Measurements from ENCODE around the gene TMA7. TPM values are rescaled to one million over a fixed set of nuclear protein-coding genes. Genes with fewer than 3 reads are reported as not detected.
A peak's percentile ranks its signal among the peaks of the same experiment; 100 is the strongest.

The TMA7 gene
- total and polyA plus RNA-seq, 2 of the 13 experiments (the other 11 are each of a cell fraction or from before 2014, with no cell fraction given) = 100 to 486 TPM

DNA sequence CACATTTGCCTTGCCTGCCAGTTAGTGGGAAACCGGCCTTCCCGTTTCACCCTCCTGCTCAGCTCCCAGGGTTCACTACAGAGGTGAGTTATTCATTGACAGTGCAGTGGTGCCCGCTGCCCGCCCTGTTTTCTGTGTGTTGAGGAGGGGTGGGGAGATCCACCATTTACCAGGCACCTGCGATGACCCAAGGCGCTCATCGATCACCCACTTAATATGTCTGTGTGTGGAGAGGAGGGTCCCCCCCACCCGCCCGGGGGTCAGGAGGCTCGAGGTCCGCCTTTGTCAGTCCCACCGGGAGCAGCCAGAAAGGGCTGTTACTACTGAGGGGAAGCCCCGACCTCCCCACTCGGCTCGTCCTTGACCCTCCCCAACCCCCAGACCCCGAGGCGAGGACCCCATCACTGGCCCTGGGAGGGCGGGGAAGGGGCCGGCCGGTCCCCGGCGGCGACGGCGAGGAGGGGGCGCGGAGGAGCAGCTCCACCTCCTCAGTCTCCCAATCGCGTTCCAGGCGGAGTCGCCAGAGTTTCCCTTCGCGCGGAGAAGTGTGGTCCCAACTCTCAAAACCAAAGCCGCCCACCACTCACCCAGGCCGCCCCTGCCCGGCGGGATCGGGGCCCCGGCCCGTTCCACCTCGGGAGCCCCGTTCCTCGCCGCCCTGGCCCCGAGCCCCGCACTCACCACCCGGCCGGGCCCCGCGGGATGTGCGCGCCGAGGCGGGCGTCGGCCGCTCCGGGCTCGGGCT, 11.3 kb upstream of the TMA7 start (continued):
- TF ChIP-seq, protein P1, sequence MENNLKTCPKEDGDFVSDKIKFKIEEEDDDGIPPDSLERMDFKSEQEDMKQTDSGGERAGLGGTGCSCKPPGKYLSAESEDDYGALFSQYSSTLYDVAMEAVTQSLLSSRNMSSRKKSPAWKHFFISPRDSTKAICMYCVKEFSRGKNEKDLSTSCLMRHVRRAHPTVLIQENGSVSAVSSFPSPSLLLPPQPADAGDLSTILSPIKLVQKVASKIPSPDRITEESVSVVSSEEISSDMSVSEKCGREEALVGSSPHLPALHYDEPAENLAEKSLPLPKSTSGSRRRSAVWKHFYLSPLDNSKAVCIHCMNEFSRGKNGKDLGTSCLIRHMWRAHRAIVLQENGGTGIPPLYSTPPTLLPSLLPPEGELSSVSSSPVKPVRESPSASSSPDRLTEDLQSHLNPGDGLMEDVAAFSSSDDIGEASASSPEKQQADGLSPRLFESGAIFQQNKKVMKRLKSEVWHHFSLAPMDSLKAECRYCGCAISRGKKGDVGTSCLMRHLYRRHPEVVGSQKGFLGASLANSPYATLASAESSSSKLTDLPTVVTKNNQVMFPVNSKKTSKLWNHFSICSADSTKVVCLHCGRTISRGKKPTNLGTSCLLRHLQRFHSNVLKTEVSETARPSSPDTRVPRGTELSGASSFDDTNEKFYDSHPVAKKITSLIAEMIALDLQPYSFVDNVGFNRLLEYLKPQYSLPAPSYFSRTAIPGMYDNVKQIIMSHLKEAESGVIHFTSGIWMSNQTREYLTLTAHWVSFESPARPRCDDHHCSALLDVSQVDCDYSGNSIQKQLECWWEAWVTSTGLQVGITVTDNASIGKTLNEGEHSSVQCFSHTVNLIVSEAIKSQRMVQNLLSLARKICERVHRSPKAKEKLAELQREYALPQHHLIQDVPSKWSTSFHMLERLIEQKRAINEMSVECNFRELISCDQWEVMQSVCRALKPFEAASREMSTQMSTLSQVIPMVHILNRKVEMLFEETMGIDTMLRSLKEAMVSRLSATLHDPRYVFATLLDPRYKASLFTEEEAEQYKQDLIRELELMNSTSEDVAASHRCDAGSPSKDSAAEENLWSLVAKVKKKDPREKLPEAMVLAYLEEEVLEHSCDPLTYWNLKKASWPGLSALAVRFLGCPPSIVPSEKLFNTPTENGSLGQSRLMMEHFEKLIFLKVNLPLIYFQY (CRISPR knock-in tag; IDR thresholded peaks at IDR 0.05; ENCODE audit: borderline replicate concordance) = no peak
- TF ChIP-seq MIER3 (CRISPR knock-in tag; IDR thresholded peaks at IDR 0.05; ENCODE audit: borderline replicate concordance) (peak; percentile 61; the same call in 1 of the 2 replicates), PREB (CRISPR knock-in tag; IDR thresholded peaks at IDR 0.05) (no peak), KMT2B (CRISPR knock-in tag; IDR thresholded peaks at IDR 0.05) (no peak), FOXM1 (CRISPR knock-in tag; IDR thresholded peaks at IDR 0.05) (no peak), ZNF484 (CRISPR knock-in tag; IDR thresholded peaks at IDR 0.05; ENCODE audit: borderline replicate concordance, low read depth) (no peak), RORA (CRISPR knock-in tag; IDR thresholded peaks at IDR 0.05) (no peak), ZNF773 (CRISPR knock-in tag; IDR thresholded peaks at IDR 0.05; ENCODE audit: borderline replicate concordance) (no peak), ZNF251 (CRISPR knock-in tag; IDR thresholded peaks at IDR 0.05) (no peak), ZSCAN31 (CRISPR knock-in tag; IDR thresholded peaks at IDR 0.05; ENCODE audit: low read depth) (peak; percentile 45; the same call in 1 of the 2 replicates)
- TF ChIP-seq, protein P2, sequence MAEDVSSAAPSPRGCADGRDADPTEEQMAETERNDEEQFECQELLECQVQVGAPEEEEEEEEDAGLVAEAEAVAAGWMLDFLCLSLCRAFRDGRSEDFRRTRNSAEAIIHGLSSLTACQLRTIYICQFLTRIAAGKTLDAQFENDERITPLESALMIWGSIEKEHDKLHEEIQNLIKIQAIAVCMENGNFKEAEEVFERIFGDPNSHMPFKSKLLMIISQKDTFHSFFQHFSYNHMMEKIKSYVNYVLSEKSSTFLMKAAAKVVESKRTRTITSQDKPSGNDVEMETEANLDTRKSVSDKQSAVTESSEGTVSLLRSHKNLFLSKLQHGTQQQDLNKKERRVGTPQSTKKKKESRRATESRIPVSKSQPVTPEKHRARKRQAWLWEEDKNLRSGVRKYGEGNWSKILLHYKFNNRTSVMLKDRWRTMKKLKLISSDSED (CRISPR knock-in tag; IDR thresholded peaks at IDR 0.05) = no peak
- TF ChIP-seq, protein P3, sequence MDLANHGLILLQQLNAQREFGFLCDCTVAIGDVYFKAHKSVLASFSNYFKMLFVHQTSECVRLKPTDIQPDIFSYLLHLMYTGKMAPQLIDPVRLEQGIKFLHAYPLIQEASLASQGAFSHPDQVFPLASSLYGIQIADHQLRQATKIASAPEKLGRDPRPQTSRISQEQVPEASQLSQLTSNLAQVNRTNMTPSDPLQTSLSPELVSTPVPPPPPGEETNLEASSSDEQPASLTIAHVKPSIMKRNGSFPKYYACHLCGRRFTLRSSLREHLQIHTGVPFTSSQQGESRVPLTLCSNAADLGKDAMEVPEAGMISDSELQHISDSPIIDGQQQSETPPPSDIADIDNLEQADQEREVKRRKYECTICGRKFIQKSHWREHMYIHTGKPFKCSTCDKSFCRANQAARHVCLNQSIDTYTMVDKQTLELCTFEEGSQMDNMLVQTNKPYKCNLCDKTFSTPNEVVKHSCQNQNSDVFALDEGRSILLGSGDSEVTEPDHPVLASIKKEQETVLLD (CRISPR knock-in tag; IDR thresholded peaks at IDR 0.05; ENCODE audit: low read depth) = 0 out of 2 replicates have a peak, but pooled peaks have one; percentile 27
- TF ChIP-seq, protein P4, sequence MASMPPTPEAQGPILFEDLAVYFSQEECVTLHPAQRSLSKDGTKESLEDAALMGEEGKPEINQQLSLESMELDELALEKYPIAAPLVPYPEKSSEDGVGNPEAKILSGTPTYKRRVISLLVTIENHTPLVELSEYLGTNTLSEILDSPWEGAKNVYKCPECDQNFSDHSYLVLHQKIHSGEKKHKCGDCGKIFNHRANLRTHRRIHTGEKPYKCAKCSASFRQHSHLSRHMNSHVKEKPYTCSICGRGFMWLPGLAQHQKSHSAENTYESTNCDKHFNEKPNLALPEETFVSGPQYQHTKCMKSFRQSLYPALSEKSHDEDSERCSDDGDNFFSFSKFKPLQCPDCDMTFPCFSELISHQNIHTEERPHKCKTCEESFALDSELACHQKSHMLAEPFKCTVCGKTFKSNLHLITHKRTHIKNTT (CRISPR knock-in tag; IDR thresholded peaks at IDR 0.05) = no peak
- TF ChIP-seq, protein P5, sequence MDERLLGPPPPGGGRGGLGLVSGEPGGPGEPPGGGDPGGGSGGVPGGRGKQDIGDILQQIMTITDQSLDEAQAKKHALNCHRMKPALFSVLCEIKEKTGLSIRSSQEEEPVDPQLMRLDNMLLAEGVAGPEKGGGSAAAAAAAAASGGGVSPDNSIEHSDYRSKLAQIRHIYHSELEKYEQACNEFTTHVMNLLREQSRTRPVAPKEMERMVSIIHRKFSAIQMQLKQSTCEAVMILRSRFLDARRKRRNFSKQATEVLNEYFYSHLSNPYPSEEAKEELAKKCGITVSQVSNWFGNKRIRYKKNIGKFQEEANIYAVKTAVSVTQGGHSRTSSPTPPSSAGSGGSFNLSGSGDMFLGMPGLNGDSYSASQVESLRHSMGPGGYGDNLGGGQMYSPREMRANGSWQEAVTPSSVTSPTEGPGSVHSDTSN (CRISPR knock-in tag; IDR thresholded peaks at IDR 0.05) = no peak
- TF ChIP-seq, protein P6, sequence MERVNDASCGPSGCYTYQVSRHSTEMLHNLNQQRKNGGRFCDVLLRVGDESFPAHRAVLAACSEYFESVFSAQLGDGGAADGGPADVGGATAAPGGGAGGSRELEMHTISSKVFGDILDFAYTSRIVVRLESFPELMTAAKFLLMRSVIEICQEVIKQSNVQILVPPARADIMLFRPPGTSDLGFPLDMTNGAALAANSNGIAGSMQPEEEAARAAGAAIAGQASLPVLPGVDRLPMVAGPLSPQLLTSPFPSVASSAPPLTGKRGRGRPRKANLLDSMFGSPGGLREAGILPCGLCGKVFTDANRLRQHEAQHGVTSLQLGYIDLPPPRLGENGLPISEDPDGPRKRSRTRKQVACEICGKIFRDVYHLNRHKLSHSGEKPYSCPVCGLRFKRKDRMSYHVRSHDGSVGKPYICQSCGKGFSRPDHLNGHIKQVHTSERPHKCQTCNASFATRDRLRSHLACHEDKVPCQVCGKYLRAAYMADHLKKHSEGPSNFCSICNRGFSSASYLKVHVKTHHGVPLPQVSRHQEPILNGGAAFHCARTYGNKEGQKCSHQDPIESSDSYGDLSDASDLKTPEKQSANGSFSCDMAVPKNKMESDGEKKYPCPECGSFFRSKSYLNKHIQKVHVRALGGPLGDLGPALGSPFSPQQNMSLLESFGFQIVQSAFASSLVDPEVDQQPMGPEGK (CRISPR knock-in tag; IDR thresholded peaks at IDR 0.05) = peak; percentile 93
